CMK (cell line): ENCODE measurements around the gene SLC39A13.

Source experiments
- DNase-seq: peaks from one replicate; pipeline ENCODE4 v3.0.0-alpha.2; 2010; ENCODE audit warnings: low read depth

Gene SLC39A13

GRCh38 chr11:47430524-47430923 lies 22.1 kb downstream of the SLC39A13 start:
- no peak for DNase-seq

GRCh38 chr11:47431356-47432083 lies 23.1 kb downstream of the SLC39A13 start:
- no peak for DNase-seq

GRCh38 chr11:47433157-47433556 lies 24.8 kb downstream of the SLC39A13 start:
- DNase-seq: no peak

- DNase-seq: no peak
These were observed 25.8 kb downstream of the SLC39A13 start for GRCh38 chr11:47434011-47434786.

GRCh38 chr11:47435687-47436086 lies 27.3 kb downstream of the SLC39A13 start:
- no peak for DNase-seq

- DNase-seq: no peak
These were observed 28.3 kb downstream of the SLC39A13 start for GRCh38 chr11:47436726-47437125.

GRCh38 chr11:47437218-47437745 lies 28.9 kb downstream of the SLC39A13 start:
- DNase-seq: no peak

GRCh38 chr11:47437746-47438418 lies 29.5 kb downstream of the SLC39A13 start:
- no peak for DNase-seq

- DNase-seq: no peak
These were observed 30.3 kb downstream of the SLC39A13 start for GRCh38 chr11:47438721-47439120.

- no peak for DNase-seq
These were observed 31.7 kb downstream of the SLC39A13 start for GRCh38 chr11:47440054-47440476.

GRCh38 chr11:47441421-47441820 lies 33.0 kb downstream of the SLC39A13 start:
- DNase-seq: no peak

GRCh38 chr11:47442514-47442913 lies 34.1 kb downstream of the SLC39A13 start:
- no peak for DNase-seq

GRCh38 chr11:47443028-47443700 lies 34.8 kb downstream of the SLC39A13 start:
- DNase-seq: no peak

- DNase-seq: no peak
These were observed 35.4 kb downstream of the SLC39A13 start for GRCh38 chr11:47443817-47444216.

GRCh38 chr11:47445840-47446239 lies 37.5 kb downstream of the SLC39A13 start:
- no peak for DNase-seq

GRCh38 chr11:47446833-47447232 lies 38.4 kb downstream of the SLC39A13 start:
- DNase-seq: no peak

GRCh38 chr11:47447906-47448305 lies 39.5 kb downstream of the SLC39A13 start:
- DNase-seq: no peak

- DNase-seq: no peak
These were observed 40.4 kb downstream of the SLC39A13 start, which contains the start of gene RAPSN for GRCh38 chr11:47448566-47449427. Gene RAPSN (minus strand): TSS chr11:47449136. CDS start chr11:47448964, 172 bp downstream.

- DNase-seq: no peak
These were observed 41.2 kb downstream of the SLC39A13 start for GRCh38 chr11:47449541-47449940.

GRCh38 chr11:47451436-47451835 lies 43.0 kb downstream of the SLC39A13 start:
- no peak for DNase-seq

- no peak for DNase-seq
These were observed 43.6 kb downstream of the SLC39A13 start for GRCh38 chr11:47451990-47452389.
